C4-2B (cell line): ENCODE results near the gene AKT1S1.

Experiments used
- ZFX ChIP-seq: fragments of 450-650 bp; IDR thresholded peaks from 2 replicates; pipeline ENCODE4 v1.6.1; 2017
- TF ChIP-seq, protein P1 (sequence below): fragments of 450-650 bp; conservative IDR thresholded peaks from 2 replicates; pipeline ENCODE4 v1.5.1; 2017; ENCODE audit warnings: mild to moderate bottlenecking

DNA sequence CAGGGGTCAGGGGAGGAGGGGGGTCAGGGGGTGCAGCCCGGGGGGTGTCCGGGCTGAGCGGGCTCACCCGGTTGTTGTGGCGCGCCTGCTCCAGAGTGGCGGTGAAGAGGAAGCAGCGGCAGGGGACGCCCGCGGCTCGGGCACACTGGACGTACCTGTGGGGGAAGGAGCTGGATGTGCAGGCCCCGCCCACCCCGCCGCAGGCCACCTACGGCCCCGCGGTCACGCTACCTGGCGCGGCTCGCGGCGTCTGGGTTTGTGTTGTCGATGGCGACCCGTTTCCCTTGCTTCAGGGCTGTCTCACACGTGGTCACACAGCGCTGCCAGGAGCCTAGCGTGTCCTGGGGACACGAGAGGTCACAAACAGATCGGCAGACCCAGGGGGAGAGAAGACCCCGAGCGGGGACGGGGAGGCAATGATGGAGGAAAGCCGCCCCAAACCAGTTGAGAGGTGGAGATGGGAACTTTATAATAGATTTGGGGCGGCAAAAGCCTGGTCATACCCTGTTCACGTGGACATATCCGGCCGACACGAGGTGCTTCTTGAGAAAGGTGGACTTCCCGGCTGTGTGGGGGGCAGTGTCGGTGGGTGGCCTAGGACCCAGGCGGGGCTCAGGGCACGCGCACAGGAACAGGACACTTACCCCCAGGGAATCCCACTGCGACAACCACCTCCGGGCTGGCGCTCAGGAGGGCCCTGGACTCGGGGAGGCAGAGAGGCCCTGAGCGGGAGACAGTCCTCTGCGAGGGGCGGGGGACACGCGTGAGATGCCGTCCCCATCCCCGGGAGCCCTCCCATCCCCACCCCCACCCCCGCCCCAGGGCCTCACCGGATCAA, 15.4 kb downstream of the AKT1S1 start:
- TF ChIP-seq, protein P1, sequence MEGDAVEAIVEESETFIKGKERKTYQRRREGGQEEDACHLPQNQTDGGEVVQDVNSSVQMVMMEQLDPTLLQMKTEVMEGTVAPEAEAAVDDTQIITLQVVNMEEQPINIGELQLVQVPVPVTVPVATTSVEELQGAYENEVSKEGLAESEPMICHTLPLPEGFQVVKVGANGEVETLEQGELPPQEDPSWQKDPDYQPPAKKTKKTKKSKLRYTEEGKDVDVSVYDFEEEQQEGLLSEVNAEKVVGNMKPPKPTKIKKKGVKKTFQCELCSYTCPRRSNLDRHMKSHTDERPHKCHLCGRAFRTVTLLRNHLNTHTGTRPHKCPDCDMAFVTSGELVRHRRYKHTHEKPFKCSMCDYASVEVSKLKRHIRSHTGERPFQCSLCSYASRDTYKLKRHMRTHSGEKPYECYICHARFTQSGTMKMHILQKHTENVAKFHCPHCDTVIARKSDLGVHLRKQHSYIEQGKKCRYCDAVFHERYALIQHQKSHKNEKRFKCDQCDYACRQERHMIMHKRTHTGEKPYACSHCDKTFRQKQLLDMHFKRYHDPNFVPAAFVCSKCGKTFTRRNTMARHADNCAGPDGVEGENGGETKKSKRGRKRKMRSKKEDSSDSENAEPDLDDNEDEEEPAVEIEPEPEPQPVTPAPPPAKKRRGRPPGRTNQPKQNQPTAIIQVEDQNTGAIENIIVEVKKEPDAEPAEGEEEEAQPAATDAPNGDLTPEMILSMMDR: no peak; the same call in 1 of the 2 replicates
- TF ChIP-seq ZFX: no peak
